Transverse colon (tissue), 4 donors: ENCODE results near the gene EHBP1. TPM values are rescaled to one million over a fixed set of nuclear protein-coding genes. Genes with fewer than 3 reads are reported as not detected.

Experiments used
- DNase-seq: peaks from one replicate; pipeline ENCODE4 v3.0.0-alpha.2; 2019
- H3K27ac ChIP-seq, 4 donors: fragments of 200-600 bp; sonication (generic); 2 replicates each; pipeline ENCODE4 v1.5.1; 2016 to 2018; ENCODE audit warnings: inconsistent platforms in 4 of 4
- H3K27me3 ChIP-seq: fragments of 200-600 bp; sonication (generic); 2 replicates; pipeline ENCODE4 v1.5.1; 2017; ENCODE audit warnings: inconsistent platforms
- H3K36me3 ChIP-seq, 4 donors: fragments of 200-600 bp; sonication (generic); 2 replicates each; pipeline ENCODE4 v1.5.1; 2017 to 2019; ENCODE audit warnings: inconsistent platforms in 4 of 4
- H3K4me1 ChIP-seq, 4 donors: fragments of 200-600 bp; sonication (generic); 2 replicates each; pipeline ENCODE4 v1.5.1; 2017 to 2020; ENCODE audit warnings: inconsistent platforms in 4 of 4
- H3K4me3 ChIP-seq, 4 donors: fragments of 200-600 bp; sonication (generic); 1 replicate in 1 of 4; 2 replicates in 3 of 4; pipeline versions ENCODE4 v1.5.1 to v1.6.1; 2017 to 2019; ENCODE audit warnings: inconsistent platforms in 4 of 4
- H3K9me3 ChIP-seq, 2 donors: fragments of 200-600 bp; sonication (generic); 2 replicates each; pipeline ENCODE4 v1.5.1; 2017 to 2019; ENCODE audit warnings: inconsistent platforms in 2 of 2
- CTCF ChIP-seq, 5 experiments: fragments of 200-600 bp in 3 of 5; fragments of 450-650 bp in 2 of 5; sonication (generic) in 3 of 5; IDR thresholded peaks; 1 replicate in 2 of 5; 2 replicates in 3 of 5; pipeline ENCODE4 v1.5.1; 2016 to 2017; ENCODE audit warnings: antibody characterized with exemption in 5 of 5, inconsistent platforms in 3 of 5, mild to moderate bottlenecking in 2 of 5, moderate library complexity in 1 of 5
- EP300 ChIP-seq: sonication (generic); formaldehyde crosslinking; IDR thresholded peaks from one replicate; pipeline ENCODE4 v1.6.1; 2017; ENCODE audit warnings: antibody characterized with exemption, low read depth
- POLR2A ChIP-seq: fragments of 450-650 bp; IDR thresholded peaks from one replicate; pipeline ENCODE4 v1.6.1; 2016; ENCODE audit warnings: antibody characterized with exemption, mild to moderate bottlenecking, moderate library complexity
- POLR2AphosphoS5 ChIP-seq, 3 donors: sonication (generic); formaldehyde crosslinking; IDR thresholded peaks; one replicate each; pipeline ENCODE4 v1.6.1; 2016; ENCODE audit warnings: antibody characterized with exemption in 3 of 3
- WGBS, 2 donors: methylation state at CpG; one replicate each; pipeline ENCODE4 v1.1.5; 2018; ENCODE audit warnings: low coverage in 1 of 2; 5-methylcytosine and 5-hydroxymethylcytosine counted together
- in situ Hi-C, 4 donors: fragments of 200-750 bp; cut with MboI; loops; one replicate each; pipeline versions ENCODE4 v1.15.0 to v1.15.1; 2017; ENCODE audit warnings: low sequenced_read_pairs in 3 of 4, low pct_ligation_motif_present in 1 of 4, low pct_unique_long_range_greater_than_20kb in 1 of 4
- intact Hi-C: fragments of 100-400 bp; cut with DNase I; formaldehyde crosslinking; loops from one replicate; pipeline ENCODE4 v1.15.1; 2023; ENCODE audit warnings: low total_unique reads
- total RNA-seq, 4 donors: library from RNA; depleted of rRNA; stranded (reverse); fragments of >200 nt; gene quantifications; one replicate each; pipeline ENCODE4 v1.1.0, GENCODE V29; 2016

Gene EHBP1
- 10 to 100 TPM; 41.1 to 69.4 (median 47.0) TPM for total RNA-seq

- Histone ChIP-seq H3K4me3 (peak within 1 kb of the TSS; percentile 75 to 92 (median 86)), H3K27ac (peak within 1 kb of the TSS; percentile 92 to 97 (median 93)), H3K27me3 (no peaks in the 10 kb centered on the region), H3K4me1 (peaks cover 4 to 36% (median 25%) of the 10 kb centered on the region in 4 donors), H3K9me3 (no peaks in the 10 kb centered on the region), H3K36me3 (no peaks in the 10 kb centered on the region)
- intact Hi-C loops (loop anchor here (10.0 kb wide), 2 partner anchors 70 to 240 kb away; no protein-coding TSS in a partner anchor), in situ Hi-C loops (no loop called here)
- peak; percentile 99 for DNase-seq
- TF ChIP-seq EP300 (no peak), POLR2AphosphoS5 (IDR thresholded peaks at IDR 0.05) (peak; percentile 89 to 95 (median 92)), POLR2A (peak; percentile 86)
- 1 to 6% methylated on average over 6 to 42 of the region's 45 CpGs for WGBS, 2 donors
These were observed at the start of gene EHBP1 for GRCh38 chr2:62705007-62705829. EHBP1 (plus strand) TSS chr2:62705713; CDS start chr2:62707192, 1,479 bp downstream.

- in situ Hi-C loops (no loop called here), intact Hi-C loops (no loop called here)
- Histone ChIP-seq H3K4me3 (no peak overlapping the region), H3K9me3 (no peaks in the 10 kb centered on the region), H3K27me3 (no peaks in the 10 kb centered on the region), H3K27ac (no peak overlapping the region), H3K36me3 (no peaks in the 10 kb centered on the region), H3K4me1 (peaks cover 0 to 23% (median 0%) of the 10 kb centered on the region in 4 donors)
- DNase-seq, result no peak
- no peak for TF ChIP-seq POLR2A
- no peak for TF ChIP-seq CTCF (IDR thresholded peaks at IDR 0.05)
- no peak for TF ChIP-seq EP300
- TF ChIP-seq POLR2AphosphoS5 (IDR thresholded peaks at IDR 0.05), result no peak
These were observed 47.7 kb upstream of the EHBP1 start for GRCh38 chr2:62657783-62658182.

DNA sequence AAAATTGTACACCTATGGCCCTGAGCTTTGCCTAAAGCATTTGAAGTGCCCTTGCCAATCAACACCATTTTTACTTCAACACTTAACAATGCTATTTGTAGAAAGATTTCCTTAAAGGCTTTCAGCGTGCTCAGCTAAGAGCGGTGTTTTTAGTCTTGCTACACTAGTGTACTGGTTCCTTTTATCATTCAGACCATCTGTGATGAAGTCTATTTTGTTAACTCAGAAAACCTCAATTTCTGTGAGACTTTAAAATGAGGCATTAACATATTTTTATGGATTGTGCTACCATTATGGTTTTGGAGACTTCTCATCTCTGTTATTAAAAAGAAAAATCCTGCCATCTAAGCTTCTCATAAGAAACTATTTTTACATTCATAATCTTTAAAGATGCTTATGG lies 46.6 kb upstream of the EHBP1 start:
- no peaks in the 10 kb centered on the region for H3K27me3 ChIP-seq
- H3K36me3 ChIP-seq, result no peaks in the 10 kb centered on the region
- TF ChIP-seq POLR2AphosphoS5 (IDR thresholded peaks at IDR 0.05) (no peak), POLR2A (no peak), CTCF (IDR thresholded peaks at IDR 0.05) (no peak), EP300 (no peak)
- no peak for DNase-seq
- no peaks in the 10 kb centered on the region for H3K9me3 ChIP-seq
- H3K4me1 ChIP-seq, result peaks cover 0 to 34% (median 2%) of the 10 kb centered on the region in 4 donors
- intact Hi-C loops (no loop called here), in situ Hi-C loops (no loop called here)
- H3K27ac ChIP-seq, result no peak overlapping the region
- no peak overlapping the region for H3K4me3 ChIP-seq
- 95 to 96% methylated on average over 2 of the region's 2 CpGs for WGBS, 2 donors

DNA sequence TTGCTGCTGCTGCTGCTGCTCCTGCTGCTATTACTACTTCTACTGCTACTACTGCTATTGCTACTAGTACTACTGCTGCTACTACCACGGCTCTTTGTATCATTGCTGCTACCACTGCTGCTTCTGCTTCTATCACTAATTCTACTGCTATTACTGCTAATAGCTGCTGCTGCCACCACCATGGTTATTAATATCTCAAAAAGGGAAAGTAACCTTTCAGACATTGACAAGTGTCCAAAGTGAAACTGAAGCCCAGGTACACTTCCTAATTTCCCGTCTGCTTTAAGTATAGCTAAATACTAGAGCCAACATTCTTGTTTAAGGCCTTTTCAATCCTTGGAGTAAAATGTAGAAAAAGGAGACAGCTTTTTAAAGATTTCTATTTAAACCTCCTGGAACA lies 45.4 kb upstream of the EHBP1 start:
- Histone ChIP-seq H3K27me3 (no peaks in the 10 kb centered on the region), H3K36me3 (no peaks in the 10 kb centered on the region), H3K4me3 (no peak overlapping the region), H3K4me1 (peaks cover 0 to 34% (median 2%) of the 10 kb centered on the region in 4 donors), H3K27ac (peak overlapping the region in 2 of 4 donors; percentile 16 to 23), H3K9me3 (no peaks in the 10 kb centered on the region)
- DNase-seq, result no peak
- intact Hi-C loops, result no loop called here
- 64% methylated on average over 2 of the region's 2 CpGs for WGBS, 2 donors
- in situ Hi-C loops, result no loop called here
- no peak for TF ChIP-seq POLR2AphosphoS5 (IDR thresholded peaks at IDR 0.05)
- TF ChIP-seq POLR2A, result no peak
- TF ChIP-seq CTCF (IDR thresholded peaks at IDR 0.05), result no peak
- no peak for TF ChIP-seq EP300
